Rectal smooth muscle tissue (tissue), 1 donor: ENCODE measurements around the gene PCNX2.

Experiments used
- H3K27ac ChIP-seq: one replicate; pipeline ENCODE4 v1.7.0; 2013; ENCODE audit warnings: low read depth, low read length, inconsistent platforms
- H3K27me3 ChIP-seq: one replicate; pipeline ENCODE4 v1.7.0; 2013; ENCODE audit warnings: low read length; ENCODE audit not compliant: control insufficient read depth, insufficient read depth
- H3K36me3 ChIP-seq: one replicate; pipeline ENCODE4 v1.7.0; 2013; ENCODE audit warnings: low read length; ENCODE audit not compliant: control insufficient read depth, insufficient read depth
- H3K4me1 ChIP-seq: one replicate; pipeline ENCODE4 v1.7.0; 2013; ENCODE audit warnings: low read length; ENCODE audit not compliant: control insufficient read depth, insufficient read depth
- H3K4me3 ChIP-seq: one replicate; pipeline ENCODE4 v1.7.0; 2013; ENCODE audit warnings: low read length
- H3K9ac ChIP-seq: one replicate; pipeline ENCODE4 v1.7.0; 2013; ENCODE audit warnings: low read length

Gene PCNX2

DNA sequence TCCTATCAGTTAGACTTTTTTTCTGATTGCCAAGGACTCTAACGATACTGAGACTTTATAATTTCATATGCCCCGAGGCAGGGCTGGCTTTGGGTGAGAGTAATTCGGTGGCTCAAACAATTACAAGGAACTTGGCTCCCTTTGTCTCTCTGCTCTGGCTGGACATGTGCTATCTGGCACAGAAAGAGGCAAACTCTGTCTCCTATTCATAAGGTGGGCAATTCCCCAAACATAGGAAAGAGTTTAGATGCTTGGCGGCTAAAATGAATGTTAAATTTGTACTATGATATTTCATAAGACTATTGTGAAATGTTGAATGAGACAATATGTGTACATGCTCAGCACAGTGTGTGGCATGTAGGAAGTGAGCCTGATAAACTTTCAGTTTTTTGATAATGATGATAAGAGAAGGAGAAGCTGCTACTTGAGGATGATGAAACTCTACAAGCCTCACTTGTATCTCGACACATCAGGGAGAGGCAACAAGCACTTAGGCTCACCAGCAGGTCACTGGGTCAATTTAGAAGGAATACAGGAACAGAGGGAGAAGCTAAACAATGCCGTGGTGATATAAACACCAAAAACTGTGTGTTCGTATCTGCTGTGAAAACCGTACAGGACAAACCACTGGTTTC is 357.7 kb downstream of the PCNX2 start:
- H3K9ac ChIP-seq = no peak overlapping the region
- H3K4me3 ChIP-seq = no peak overlapping the region
- H3K4me1 ChIP-seq = no peaks in the 10 kb centered on the region
- no peak overlapping the region for H3K27ac ChIP-seq
- no peaks in the 10 kb centered on the region for H3K27me3 ChIP-seq
- H3K36me3 ChIP-seq = no peaks in the 10 kb centered on the region

DNA sequence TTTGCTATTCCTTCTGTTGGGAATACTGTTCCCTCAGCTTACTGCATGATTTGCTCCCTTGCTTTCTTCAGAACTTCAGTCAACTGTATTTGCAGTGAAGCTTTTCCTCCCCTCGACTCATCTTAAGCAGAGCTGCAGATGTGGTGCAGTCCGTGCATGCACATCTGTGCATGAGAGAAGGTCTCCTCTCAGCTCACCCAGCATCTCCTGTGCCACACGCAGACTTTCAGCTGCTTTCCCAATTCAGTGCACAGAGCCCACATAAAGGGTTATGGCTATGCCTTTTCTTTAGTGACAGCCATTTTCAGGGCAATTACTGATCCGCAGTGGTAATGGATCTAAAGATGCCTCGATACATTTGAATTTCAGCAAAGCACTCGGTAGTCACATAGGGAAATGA is 358.6 kb downstream of the PCNX2 start:
- no peaks in the 10 kb centered on the region for H3K4me1 ChIP-seq
- H3K27ac ChIP-seq = no peak overlapping the region
- no peak overlapping the region for H3K9ac ChIP-seq
- H3K36me3 ChIP-seq = no peaks in the 10 kb centered on the region
- no peaks in the 10 kb centered on the region for H3K27me3 ChIP-seq
- H3K4me3 ChIP-seq = no peak overlapping the region
